NCI-H187 treated with DMSO at 0.1 percent for 48 hours (cell line): ENCODE data around the gene MMP14.
"Not testable (repeated sequence)": the region's sequence is repeated elsewhere in the genome, so short reads cannot be mapped to it uniquely, and the experiment has no call there.

Experiments used
- DNase-seq: peaks from one replicate; lab custom pipeline; 2025; lab: John Stamatoyannopoulos, UW

Gene MMP14

DNA sequence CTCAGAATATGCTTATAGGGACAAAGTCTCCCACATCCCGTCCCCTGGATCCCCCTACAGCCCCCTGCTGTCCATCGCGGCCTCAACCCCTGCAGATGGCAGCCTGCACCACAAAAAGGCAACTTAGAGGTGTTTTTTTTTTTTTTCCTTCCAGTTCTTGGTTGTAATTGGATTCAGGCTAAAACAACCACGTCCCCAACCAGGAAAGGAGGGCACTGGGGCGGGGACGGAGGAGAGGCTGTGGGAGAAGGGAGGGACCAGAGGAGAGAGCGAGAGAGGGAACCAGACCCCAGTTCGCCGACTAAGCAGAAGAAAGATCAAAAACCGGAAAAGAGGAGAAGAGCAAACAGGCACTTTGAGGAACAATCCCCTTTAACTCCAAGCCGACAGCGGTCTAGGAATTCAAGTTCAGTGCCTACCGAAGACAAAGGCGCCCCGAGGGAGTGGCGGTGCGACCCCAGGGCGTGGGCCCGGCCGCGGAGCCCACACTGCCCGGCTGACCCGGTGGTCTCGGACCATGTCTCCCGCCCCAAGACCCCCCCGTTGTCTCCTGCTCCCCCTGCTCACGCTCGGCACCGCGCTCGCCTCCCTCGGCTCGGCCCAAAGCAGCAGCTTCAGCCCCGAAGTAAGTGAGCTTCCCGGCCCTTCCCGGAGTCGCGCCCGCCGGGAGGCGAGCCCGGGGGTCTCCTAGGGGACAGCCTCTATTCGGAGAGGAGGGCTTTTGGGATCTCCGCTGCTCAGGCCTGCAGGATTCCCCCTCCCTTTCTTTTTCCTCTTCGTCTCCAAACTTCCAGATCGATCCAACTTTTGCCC, at the start of gene MMP14:
Gene MMP14, plus strand, starts transcription at position 285 of the 813 bp plus-strand sequence. Its CDS starts 233 bp downstream, at position 518.
- DNase-seq, result no peak

DNA sequence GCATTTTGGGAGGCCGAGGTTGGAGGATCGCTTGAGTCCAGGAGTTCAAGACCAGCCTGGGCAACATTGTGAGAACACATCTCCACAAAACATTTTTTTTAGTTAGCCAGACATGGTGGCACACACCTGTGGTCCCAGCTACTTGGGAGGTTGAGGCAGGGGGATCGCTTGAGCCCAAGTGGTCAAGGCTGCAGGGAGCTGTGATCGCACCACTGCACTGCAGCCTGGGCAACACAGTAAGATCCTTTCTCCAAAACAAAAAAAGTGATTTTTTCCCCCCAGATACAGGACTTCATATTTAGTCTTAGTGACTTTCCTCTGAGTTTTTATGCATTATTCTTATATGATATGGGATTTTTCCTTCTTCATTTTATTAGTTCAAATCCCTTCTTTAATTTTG, 49.7 kb upstream of the MMP14 start:
- no peak for DNase-seq

DNA sequence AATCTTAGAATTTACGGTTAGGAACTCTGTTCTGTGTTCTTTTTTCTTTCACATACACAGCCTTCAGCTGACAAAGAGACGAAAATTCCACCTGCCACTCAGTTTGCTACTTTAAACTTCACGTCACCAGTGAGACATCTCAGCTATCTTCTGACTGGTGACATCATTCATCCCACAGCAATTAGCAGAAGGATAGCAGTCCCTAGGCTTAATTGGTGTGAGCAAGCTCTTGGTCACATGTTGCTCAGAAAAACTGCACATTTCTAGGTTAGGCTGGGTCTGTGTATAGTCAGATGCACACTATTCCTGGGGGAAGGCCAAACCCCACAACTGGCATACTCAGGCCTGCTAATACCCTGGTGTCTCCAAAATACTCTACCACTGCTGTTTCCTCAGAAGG, 45.1 kb upstream of the MMP14 start:
- no peak for DNase-seq

DNA sequence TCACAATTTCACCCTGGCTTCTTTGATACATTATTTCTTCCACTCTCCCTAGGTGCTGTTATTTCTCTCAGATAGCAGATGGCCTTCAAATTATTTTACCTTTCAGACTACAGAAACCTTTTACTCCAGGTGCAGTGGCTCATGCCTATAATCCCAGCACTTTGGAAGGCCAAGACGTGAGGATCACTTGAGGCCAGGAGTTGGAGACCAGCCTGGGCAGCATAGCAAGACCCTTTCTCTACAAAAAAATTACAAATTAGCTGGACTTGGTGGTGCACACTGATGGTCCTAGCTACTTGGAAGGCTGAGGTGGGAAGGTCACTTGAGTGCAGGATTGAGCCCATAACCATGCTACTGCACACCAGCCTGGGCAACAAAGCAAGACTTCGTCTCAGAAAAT, 44.2 kb upstream of the MMP14 start:
- no peak for DNase-seq

DNA sequence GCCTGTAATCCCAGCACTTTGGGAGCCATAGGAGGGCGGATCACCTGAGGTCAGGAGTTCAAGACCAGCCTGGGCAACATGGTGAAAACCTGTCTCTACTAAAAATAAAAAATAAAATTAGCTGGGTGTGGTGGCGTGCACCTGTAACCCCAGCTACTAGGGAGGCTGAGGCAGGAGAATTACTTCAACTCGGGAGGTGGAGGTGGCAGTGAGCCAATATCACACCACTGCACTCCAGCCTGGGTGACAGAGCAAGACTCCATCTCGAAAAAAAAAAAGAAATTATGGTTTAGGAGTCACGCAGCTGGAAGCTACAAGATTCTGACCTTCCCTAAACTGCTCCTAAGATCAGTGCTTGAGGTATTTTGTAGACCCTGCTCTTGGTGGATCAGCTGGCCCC, 42.8 kb upstream of the MMP14 start:
- not testable (repeated sequence) for DNase-seq

DNA sequence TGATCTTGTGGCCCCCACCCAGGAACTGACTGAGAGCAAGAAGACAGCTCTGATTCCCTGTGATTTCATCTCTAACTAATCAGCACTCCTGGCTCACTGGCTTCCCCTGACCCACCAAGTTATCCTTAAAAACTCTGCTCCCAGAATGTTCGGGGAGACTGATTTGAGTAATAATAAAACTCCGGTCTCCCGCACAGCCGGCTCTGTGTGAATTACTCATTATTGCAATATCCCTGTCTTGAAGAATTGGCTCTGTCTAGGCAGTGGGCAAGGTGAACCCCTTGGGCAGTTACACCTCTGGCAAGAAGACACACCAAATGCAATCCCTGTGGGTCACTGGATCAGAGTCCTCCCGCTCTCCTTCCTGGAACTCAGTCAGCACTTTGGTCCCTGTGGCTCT, 42.4 kb upstream of the MMP14 start:
- no peak for DNase-seq

DNA sequence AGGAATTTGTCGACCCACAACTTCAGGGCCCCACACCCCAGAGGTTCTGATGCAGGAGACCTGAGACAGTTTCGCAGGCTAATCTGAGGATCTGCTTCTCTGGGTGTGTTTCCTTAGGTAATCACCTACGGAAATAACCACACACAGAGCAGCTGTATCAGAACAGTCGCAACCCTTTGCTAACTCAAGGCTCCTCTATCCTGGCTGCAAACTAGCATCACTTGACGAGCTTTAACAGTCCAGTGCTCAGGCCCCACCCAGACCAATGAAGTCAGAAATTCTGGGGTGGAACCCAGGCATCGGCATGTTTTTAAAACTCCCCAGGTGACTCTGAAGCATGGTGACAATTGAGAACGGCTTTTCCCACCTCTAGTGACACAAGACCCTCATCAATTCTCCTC, 41.8 kb upstream of the MMP14 start:
- no peak for DNase-seq

DNA sequence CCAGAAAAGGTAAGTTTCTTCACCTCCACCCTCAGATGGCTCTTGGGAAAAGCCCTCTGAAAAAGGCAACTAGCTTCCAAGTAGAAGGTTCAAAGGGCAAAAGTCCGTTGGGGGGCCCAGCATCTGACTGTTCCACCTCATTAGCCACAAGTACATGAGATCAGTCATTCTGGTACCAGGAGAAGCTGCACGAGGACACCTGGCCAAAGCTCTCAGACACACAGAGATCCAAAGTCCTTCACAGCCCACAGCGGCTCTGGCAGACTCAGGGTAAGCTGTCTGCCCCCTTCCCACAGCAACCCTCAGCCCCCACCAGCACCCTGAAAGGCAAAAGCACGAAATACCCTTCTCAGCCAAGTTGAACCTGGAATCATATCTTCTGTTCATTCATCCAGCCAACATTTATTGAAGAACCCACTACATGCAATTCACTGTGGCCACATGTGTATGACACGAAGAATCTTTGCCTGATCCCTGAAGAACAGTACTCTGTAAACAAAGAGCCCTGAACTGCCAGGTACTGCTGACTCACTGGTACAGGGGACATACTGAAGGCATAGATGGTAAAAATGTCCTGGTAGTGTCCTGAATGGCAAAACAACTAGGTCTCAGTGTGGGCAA, 40.2 kb upstream of the MMP14 start:
- no peak for DNase-seq

DNA sequence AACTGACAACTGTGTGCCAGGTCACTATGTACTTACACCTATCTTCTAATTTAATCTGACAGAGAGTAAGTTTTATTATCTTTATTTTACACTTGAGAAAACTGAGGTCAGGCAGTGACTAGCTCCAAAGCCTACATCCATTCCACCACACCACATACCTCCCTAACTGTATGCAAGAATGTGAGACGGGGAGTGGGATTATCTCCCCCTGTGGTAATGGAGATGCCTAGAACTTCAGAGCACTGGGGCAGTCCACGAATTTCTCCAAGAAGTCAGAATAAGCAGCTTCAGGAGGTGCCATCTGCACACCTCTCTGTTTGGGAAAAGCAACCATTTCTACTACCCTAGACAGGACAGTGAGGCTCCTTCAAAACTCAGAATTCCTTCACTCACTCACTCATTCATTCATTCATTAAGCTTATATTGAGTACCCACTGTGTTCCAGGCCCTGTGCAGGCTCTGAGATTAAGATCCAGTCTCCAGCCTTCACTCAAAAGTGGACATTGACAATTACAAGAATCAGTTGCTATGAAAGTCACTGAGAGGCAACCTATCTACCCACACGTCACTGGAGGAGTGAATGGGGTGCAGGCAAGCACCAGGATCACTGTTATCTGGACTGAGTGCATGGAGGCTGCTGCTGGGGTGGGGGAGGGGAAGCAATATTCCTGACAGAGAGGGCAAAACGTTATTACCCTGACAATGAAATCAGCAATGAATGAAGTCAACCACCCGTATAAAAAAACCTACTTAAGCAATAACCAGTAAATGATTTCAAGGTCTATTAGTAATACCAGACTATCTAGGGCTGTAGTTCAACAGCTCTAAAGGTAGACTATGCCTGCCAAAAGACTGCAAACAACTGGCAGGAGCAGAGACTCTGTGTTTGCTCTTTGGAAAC, 39.1 kb upstream of the MMP14 start:
- no peak for DNase-seq

DNA sequence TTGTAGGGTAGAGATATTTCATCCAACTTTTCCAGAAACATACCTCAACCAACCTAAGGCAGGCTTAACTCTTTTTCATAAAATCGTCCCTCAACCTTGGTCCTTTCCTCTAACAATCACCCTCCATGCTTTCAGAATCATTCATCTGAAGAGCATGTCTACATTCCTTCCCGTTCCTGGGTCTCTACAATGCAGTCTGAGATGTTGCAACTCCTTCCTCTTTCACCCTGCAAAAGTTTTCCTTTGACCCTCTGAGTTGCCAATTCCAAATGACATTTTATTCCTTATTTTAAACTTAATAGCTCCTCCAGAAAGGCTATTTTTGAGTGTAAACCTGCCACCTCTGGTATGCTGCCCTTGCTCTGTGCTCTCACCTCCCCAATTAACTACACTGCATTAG, 37.9 kb upstream of the MMP14 start:
- no peak for DNase-seq

DNA sequence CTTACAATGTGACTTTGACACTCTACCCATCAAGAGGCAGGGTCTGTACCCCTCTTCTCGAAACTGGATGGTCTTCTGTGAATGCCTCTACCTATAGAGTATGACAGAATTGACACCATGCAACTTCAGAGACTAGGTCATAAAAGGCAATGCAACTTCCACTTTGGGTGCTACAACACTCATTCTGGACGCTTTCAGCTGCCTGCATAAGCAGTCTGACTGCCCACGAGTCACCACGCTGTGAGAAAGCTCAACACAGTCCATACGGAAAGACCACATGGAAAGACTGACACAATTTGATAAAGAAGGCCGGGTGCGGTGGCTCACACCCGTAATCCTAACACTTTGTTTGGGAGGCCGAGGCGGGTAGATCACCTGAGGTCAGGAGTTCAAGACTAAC, 36.0 kb upstream of the MMP14 start:
- no peak for DNase-seq

DNA sequence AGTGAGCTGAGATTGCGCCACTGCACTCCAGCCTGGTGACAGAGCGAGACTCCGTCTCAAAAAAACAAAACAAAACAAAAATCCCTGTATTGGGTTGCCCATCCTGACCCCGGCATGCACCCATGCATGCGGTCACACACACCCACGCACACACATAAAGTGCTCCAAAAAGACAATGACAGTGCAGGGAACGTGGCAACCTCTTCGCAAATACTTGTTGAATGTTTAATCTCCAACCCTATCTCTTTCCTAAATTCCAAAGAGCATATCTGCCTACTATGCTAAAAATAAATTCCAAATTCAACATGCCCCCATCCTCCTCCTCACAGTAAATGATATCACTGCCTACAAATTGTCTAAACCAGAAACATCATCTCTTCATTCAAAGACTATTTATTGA, 34.7 kb upstream of the MMP14 start:
- DNase-seq, result no peak

DNA sequence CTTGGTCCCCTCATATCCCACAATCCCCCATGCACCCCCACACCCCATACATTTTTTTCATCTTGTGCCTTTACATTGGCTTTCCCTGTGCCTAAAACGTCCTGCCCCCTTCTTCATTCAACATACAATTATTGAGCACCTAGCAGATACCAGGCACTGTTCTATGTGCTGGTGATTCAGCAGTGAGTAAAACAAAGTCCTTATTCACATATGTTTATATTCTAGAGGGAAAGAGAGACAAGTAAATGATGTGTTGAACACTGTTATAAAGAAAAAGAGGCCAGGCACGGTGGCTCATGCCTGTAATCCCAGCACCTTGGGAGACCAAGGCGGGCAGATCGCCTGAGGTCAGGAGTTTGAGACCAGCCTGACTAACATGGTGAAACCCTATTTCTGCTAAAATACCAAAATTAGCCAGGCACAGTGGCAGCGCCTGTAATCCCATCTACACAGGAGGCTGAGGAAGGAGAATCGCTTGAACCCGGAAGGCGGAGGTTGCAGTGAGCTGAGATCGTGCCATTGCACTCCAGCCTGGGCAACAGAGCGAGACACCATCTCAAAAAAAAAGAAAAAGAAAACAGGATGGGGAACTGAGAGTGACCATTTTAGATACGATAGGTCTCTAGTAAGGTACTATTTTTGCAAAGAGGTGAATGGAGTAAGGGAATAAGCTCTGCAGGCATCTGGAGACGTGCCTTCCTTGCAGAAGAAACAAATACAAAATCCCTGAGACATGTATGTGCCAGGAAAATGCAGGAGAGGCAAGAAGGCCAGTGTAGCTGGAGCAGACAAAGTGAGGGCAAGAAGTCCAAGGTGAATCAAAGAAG, 33.3 kb upstream of the MMP14 start:
- no peak for DNase-seq

DNA sequence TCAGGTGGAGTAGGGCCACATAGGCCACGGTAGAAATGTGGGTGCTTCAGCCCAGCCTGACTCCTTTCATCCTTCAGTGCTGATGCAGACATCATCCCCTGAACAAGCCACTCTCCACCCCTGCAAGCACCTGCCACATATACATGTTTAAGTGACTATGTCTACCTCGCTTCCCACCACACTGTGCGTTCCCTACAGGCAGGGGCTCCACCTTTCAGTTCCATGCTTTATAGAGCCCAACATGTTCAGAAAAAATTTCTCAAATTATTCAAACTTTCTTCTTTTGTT, 32.8 kb upstream of the MMP14 start:
- DNase-seq, result no peak

DNA sequence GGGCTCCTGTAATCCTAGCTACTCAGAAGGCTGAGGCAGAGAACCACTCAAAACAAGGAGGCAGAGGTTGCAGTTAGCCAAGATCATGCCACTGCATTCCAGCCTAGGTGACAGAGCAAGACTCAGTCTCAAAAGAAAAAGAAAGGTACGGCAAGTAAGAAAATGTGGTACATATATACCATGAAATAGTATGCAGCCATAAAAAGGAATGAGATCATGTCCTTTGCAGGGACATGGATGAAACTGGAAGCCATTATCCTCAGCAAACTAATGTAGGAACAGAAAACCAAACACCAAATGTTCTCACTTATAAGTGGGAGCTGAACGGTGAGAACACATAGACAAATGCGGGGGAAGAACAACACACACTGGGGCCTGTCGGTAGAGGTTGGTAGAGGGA, 31.1 kb upstream of the MMP14 start:
- not testable (repeated sequence) for DNase-seq

DNA sequence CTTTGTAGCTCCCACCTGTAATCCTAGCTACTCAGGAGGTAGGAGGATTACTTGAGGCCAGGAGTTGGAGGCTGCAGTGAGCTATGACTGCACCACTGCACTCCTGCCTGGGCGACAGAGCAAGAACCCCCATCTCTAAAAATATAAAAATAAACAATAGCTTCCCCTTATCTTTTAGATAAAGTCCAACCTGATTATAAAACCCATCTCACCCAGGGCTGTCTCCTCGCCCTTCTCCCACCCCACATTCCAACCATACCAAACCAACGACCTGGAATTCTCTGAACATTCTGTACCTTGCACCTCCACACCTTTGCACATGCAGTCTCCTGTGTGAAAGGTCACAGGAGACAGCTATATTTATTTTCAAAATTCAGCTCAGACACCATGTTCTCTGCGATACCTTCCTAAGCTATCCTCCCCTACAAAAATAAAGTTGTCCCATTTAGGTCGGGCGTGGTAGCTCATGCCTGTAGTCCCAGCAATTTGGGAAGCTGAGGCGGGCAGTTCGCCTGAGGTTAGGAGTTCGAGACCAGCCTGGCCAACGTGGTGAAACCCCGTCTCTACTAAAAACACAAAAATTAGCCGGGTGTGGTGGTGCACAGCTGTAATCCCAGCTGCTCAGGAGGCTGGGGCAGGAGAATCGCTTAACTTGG, 28.8 kb upstream of the MMP14 start:
- no peak for DNase-seq

DNA sequence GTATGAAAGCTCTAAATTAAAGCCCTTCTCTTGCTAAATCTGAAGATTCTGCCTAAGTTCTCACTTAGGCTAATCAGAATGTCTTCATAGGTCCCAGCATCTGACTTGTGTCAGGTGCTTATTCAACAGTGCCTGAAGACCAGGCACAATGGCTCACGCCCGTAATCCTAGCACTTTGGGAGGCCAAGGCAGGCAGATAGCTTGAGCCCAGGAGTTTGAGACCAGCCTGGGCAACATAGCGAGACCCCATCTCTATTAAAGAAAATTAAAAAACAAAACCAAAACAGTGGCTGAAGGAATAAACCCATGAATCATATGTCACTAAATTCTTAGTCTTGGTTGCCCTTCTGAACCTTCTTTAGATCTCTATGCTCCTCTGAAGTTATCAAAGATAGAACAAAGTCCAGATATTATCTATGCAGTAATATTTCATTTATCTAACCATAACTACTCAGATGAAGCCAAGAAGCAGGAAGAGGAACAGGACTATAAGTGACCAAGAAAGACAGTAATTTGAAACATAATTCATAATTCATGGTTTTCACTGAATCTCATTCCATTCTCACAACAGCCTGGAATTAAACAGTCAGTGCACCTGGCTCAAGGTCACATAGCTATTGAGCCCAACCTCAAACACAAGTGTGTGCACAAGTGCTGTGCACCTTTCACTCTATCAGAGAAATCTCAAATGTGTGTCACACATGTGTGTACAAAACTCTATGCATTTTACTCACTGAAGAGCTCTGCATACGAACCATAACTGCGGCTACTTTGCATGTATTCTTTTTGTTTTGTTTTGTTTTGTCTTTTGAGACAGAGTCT, 27.8 kb upstream of the MMP14 start:
- DNase-seq, result no peak

DNA sequence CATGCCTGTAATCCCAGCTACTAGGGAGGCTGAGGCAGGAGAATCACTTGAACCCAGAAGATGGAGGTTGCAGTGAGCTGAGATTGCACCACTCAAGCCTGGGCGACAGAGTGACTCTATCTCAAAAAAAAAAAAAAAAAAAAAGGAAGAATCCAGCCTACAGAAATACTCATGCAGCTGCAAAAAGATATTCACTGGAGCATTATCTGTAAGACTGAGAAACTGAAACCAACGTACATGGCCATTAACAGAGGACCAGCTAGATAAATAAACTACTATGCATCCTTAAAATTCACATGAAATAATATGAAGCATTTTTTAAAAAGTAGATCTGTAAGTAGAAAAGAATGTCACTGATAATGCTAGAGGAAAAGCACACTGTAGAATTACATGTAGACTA, 24.7 kb upstream of the MMP14 start:
- DNase-seq, result no peak

DNA sequence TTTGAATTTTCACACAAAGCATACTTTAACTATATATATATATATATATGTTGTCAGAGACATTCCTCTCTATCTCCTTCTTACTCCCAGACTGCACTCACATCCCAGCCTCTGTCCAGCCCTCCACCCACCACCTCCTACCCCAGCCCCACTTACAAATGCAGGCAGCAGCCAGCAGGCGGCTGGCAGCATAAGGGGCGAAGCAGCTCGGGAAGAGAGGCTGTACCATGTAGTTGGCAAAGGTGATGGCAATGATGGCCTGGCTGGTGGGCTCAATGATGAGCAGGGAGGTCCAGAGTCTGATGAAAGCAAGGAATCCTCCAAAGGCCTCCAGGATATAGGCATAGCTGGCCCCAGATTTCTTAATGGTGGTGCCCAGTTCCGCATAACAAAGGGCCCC, 23.6 kb upstream of the MMP14 start:
- DNase-seq, result no peak

DNA sequence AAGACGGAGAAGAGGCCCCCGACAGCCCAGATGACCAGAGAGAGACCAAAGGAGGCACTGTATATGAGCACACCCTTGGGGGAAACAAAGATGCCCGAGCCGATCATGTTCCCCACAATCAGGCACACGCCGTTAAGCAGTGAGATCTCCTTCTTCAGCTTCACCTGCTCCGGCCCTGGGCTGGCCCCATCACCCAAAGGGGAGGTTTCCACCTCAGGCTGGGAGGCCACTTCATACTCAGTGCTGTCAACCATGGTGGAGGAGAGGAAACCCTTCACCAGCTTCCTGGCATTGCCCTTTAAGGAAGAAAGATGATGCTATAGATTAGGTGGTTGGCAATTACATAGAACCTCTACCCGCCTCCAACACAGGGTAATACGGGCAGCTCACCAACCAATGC, 23.2 kb upstream of the MMP14 start:
- no peak for DNase-seq

DNA sequence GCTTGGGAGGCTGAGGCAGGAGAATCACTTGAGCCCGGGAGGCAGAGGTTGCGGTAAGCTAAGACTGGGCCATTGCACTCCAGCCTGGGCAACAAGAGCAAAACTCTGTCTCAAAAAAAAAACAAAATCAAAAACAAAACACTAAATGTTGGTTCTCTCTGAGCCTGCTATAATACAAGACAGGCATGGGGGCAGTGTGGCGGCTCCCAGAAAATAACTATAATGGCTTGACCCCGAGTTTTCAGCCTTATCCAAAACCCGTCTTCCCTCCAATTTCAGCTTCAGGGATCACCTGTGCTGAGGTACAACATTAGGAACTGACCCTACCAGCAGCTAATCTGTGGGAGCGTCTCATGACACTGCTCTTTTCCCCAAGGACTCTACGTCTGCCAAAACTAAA, 22.0 kb upstream of the MMP14 start:
- no peak for DNase-seq
